H9 (cell line): ENCODE measurements around the gene HES4. TPM values are rescaled to one million over a fixed set of nuclear protein-coding genes. Genes with fewer than 3 reads are reported as not detected.

Source experiments
- DNase-seq: peaks from one replicate; pipeline ENCODE4 v3.0.0-alpha.2; 2017
- H2AFZ ChIP-seq: one replicate; pipeline ENCODE4 v1.6.1; 2013; ENCODE audit warnings: mild to moderate bottlenecking, low read length, control low read depth, moderate library complexity
- H2AK5ac ChIP-seq: 2 replicates; pipeline ENCODE4 v1.6.1; 2013; ENCODE audit warnings: low read length, control low read depth, mixed read lengths; ENCODE audit not compliant: insufficient read length
- H2BK120ac ChIP-seq: one replicate; pipeline ENCODE4 v1.6.1; 2013; ENCODE audit warnings: low read depth, mild to moderate bottlenecking, low read length, control low read depth, inconsistent platforms; ENCODE audit not compliant: poor library complexity, severe bottlenecking
- H2BK12ac ChIP-seq: 2 replicates; pipeline ENCODE4 v1.6.1; 2013; ENCODE audit warnings: low read length, control low read depth, mixed read lengths, low read depth; ENCODE audit not compliant: insufficient read length
- H2BK15ac ChIP-seq: 2 replicates; pipeline ENCODE4 v1.6.1; 2013; ENCODE audit warnings: low read depth, low read length, control low read depth
- H2BK20ac ChIP-seq: one replicate; pipeline ENCODE4 v1.6.1; 2013; ENCODE audit warnings: low read depth, mild to moderate bottlenecking, low read length, control low read depth, inconsistent platforms; ENCODE audit not compliant: poor library complexity, severe bottlenecking
- H2BK5ac ChIP-seq: 2 replicates; pipeline ENCODE4 v1.6.1; 2013; ENCODE audit warnings: low read length, control low read depth, mixed read lengths; ENCODE audit not compliant: insufficient read length
- H3K14ac ChIP-seq: 2 replicates; pipeline ENCODE4 v1.6.1; 2013; ENCODE audit warnings: low read length, control low read depth; ENCODE audit not compliant: insufficient read depth
- H3K18ac ChIP-seq: 2 replicates; pipeline ENCODE4 v1.6.1; 2013; ENCODE audit warnings: low read depth, mild to moderate bottlenecking, mixed read lengths, low read length, control low read depth; ENCODE audit not compliant: insufficient read length
- H3K23ac ChIP-seq: 2 replicates; pipeline ENCODE4 v1.6.1; 2013; ENCODE audit warnings: low read length, control low read depth, mixed read lengths, low read depth; ENCODE audit not compliant: insufficient read length
- H3K23me2 ChIP-seq: 2 replicates; pipeline ENCODE4 v1.6.1; 2013; ENCODE audit warnings: low read depth, mild to moderate bottlenecking, mixed read lengths, low read length, control low read depth; ENCODE audit not compliant: insufficient read length, poor library complexity, severe bottlenecking
- H3K27ac ChIP-seq: 2 replicates; pipeline ENCODE4 v1.5.1; 2013; ENCODE audit warnings: low read length, control low read depth, mixed read lengths, low read depth; ENCODE audit not compliant: insufficient read length
- H3K27me3 ChIP-seq: 2 replicates; pipeline ENCODE4 v1.6.1; 2013; ENCODE audit warnings: low read length, control low read depth, inconsistent platforms; ENCODE audit not compliant: insufficient read depth
- H3K4ac ChIP-seq: 2 replicates; pipeline ENCODE4 v1.6.1; 2013; ENCODE audit warnings: low read depth, mild to moderate bottlenecking, control low read depth, inconsistent platforms, low read length, moderate library complexity
- H3K4me1 ChIP-seq: 2 replicates; pipeline ENCODE4 v1.6.1; 2013; ENCODE audit warnings: low read length, control low read depth, inconsistent platforms; ENCODE audit not compliant: insufficient read depth
- H3K4me2 ChIP-seq: 2 replicates; pipeline ENCODE4 v1.6.1; 2013; ENCODE audit warnings: low read length, control low read depth, mixed read lengths; ENCODE audit not compliant: insufficient read length, insufficient read depth
- H3K56ac ChIP-seq: 2 replicates; pipeline ENCODE4 v1.6.1; 2013; ENCODE audit warnings: low read depth, mild to moderate bottlenecking, mixed read lengths, low read length, control low read depth; ENCODE audit not compliant: insufficient read length
- H3K79me1 ChIP-seq: 2 replicates; pipeline ENCODE4 v1.6.1; 2013; ENCODE audit warnings: low read depth, mild to moderate bottlenecking, moderate library complexity, low read length, control low read depth, inconsistent platforms; ENCODE audit not compliant: insufficient read depth, poor library complexity, severe bottlenecking
- H3K79me2 ChIP-seq: 2 replicates; pipeline ENCODE4 v1.6.1; 2013; ENCODE audit warnings: low read length, control low read depth, inconsistent platforms; ENCODE audit not compliant: insufficient read depth
- H3K9ac ChIP-seq: 2 replicates; pipeline ENCODE4 v1.6.1; 2013; ENCODE audit warnings: low read length, control low read depth, mixed read lengths; ENCODE audit not compliant: insufficient read length; ENCODE audit errors: extremely low read depth
- H3K9me3 ChIP-seq: one replicate; pipeline ENCODE4 v1.6.1; 2013; ENCODE audit warnings: low read depth, low read length, inconsistent platforms; ENCODE audit not compliant: control insufficient read depth
- H3T11ph ChIP-seq: one replicate; pipeline ENCODE4 v1.6.1; 2013; ENCODE audit warnings: mild to moderate bottlenecking, low read length, control low read depth, inconsistent platforms
- H4K20me1 ChIP-seq: one replicate; pipeline ENCODE4 v1.6.1; 2013; ENCODE audit not compliant: control insufficient read depth, insufficient read length, insufficient read depth
- H4K5ac ChIP-seq: 2 replicates; pipeline ENCODE4 v1.6.1; 2013; ENCODE audit warnings: low read depth, mild to moderate bottlenecking, mixed read lengths, low read length, control low read depth; ENCODE audit not compliant: insufficient read length
- H4K8ac ChIP-seq: replicated peaks from 2 replicates; pipeline ENCODE4 v1.6.1; 2013; ENCODE audit warnings: low read length, control low read depth, mixed read lengths, low read depth; ENCODE audit not compliant: insufficient read length
- H4K91ac ChIP-seq: 2 replicates; pipeline ENCODE4 v1.6.1; 2013; ENCODE audit warnings: low read depth, mild to moderate bottlenecking, moderate library complexity, mixed read lengths, low read length, control low read depth; ENCODE audit not compliant: insufficient read length
- H3K27ac Mint-ChIP-seq, 3 experiments: 2 replicates in 2 of 3; 3 replicates in 1 of 3; pipeline ENCODE4 v1.8.0; 2020 to 2021; ENCODE audit warnings: mixed read lengths in 3 of 3, mild to moderate bottlenecking in 1 of 3, moderate library complexity in 1 of 3
- H3K27me3 Mint-ChIP-seq: 2 replicates; pipeline ENCODE4 v1.8.0; 2021; ENCODE audit warnings: low read depth, mild to moderate bottlenecking, moderate library complexity, mixed read lengths
- H3K36me3 Mint-ChIP-seq, 3 experiments: 2 replicates in 2 of 3; 3 replicates in 1 of 3; pipeline ENCODE4 v1.8.0; 2020 to 2021; ENCODE audit warnings: low read depth in 3 of 3, mixed read lengths in 3 of 3; ENCODE audit not compliant: insufficient read depth in 1 of 3
- H3K4me1 Mint-ChIP-seq, 2 experiments: 2 replicates each; pipeline ENCODE4 v1.8.0; 2020; ENCODE audit warnings: mixed read lengths in 2 of 2
- H3K4me3 Mint-ChIP-seq, 2 experiments: 2 replicates in 1 of 2; 3 replicates in 1 of 2; pipeline ENCODE4 v1.8.0; 2020 to 2021; ENCODE audit warnings: mild to moderate bottlenecking in 2 of 2, mixed read lengths in 2 of 2, moderate library complexity in 1 of 2
- H3K9me3 Mint-ChIP-seq, 2 experiments: 2 replicates in 1 of 2; 3 replicates in 1 of 2; pipeline ENCODE4 v1.8.0; 2020; ENCODE audit warnings: mild to moderate bottlenecking in 2 of 2, mixed read lengths in 2 of 2, moderate library complexity in 1 of 2
- CTCF ChIP-seq: fragments of 200-600 bp; sonication (generic); conservative IDR thresholded peaks from 3 replicates; pipeline ENCODE4 v1.8.0; 2021; ENCODE audit warnings: antibody characterized with exemption, mild to moderate bottlenecking
- WGBS: extraction: QIAGEN DNeasy Blood & Tissue Kit; methylation state at CpG from one replicate; pipeline ENCODE4 v1.1.7; 2013; ENCODE audit warnings: missing lambda C conversion rate, low lambda C conversion rate, mixed read lengths; ENCODE audit not compliant: insufficient read length; ENCODE audit errors: extremely low coverage; 5-methylcytosine and 5-hydroxymethylcytosine counted together
- total RNA-seq: library from RNA; stranded (reverse); gene quantifications from 2 replicates; pipeline ENCODE4 v1.2.1, GENCODE V29; 2021

HES4 gene
- total RNA-seq, 1 experiment from 2014 or later, result 4.0 TPM

DNA sequence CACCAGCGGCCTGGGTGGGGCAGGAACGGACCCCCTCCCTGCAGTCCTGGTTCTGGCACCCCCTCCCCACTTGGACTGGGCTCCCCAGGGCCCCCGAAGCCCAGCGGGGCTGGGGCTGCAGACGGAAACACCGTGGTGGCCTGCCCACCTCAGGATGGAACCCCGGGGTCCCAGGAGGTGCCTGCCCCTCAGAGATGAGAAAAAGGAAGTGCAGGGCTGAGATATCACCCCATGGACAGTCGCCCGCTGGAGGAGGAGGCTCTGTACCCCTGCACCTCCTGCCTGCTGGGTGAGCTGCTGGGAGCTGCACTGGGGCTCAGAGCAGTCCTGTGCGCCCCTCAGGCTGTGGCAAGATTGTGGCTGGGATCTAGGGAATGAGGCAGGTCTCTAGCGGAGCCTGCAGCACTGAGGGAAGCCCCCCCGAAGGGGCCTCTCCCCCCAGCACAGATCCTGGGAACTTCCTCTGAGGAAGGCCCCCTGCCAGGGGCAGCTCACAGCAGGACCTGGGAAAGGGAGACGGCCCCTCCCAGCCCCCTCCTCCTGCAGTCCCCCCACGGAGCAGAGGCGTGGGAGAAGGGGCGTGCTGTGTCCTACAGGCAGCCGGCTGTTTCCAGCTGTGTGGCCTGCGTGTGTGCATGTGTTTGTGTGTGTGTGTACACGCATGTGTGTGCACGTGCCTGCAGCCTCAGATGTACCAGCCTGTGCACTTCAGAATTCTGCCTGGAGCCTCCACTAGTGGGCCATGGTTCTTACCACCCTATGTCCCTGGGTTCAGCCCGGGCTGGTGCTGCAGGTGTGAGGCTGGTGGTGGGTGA lies 26.9 kb upstream of the HES4 start:
- Histone ChIP-seq H4K91ac (no peak overlapping the region), H3K79me2 (no peaks in the 10 kb centered on the region), H3K4me1 (peaks cover 9% of the 10 kb centered on the region; the same call in 1 of the 2 replicates)

More for the DNA sequence above, 26.9 kb upstream of the HES4 start:
- Histone ChIP-seq H2BK120ac (no peak overlapping the region), H3K18ac (no peak overlapping the region), H2AK5ac (no peak overlapping the region), H3K4me2 (no peak overlapping the region), H3K23ac (no peak overlapping the region), H3K9ac (no peak overlapping the region), H3K79me1 (no peaks in the 10 kb centered on the region), H4K20me1 (peaks cover 3% of the 10 kb centered on the region), H3K23me2 (no peaks in the 10 kb centered on the region), H3K4ac (no peak overlapping the region), H2BK15ac (no peak overlapping the region), H3T11ph (no peak overlapping the region), H2BK20ac (no peak overlapping the region), H3K9me3 (no peaks in the 10 kb centered on the region), H4K5ac (no peak overlapping the region), H3K14ac (no peak overlapping the region; the same call in 1 of the 2 replicates), H3K27ac (no peak overlapping the region), H2BK5ac (no peak overlapping the region), H2BK12ac (no peak overlapping the region), H2AFZ (no peak overlapping the region), H4K8ac (no peak overlapping the region), H3K56ac (no peak overlapping the region), H3K27me3 (no peaks in the 10 kb centered on the region)
- Mint-ChIP-seq H3K9me3 (no peaks in the 10 kb centered on the region; a peak in 1 of 5 replicates), H3K27me3 (peaks cover 4% of the 10 kb centered on the region), H3K36me3 (peaks cover 3 to 23% (median 17%) of the 10 kb centered on the region in 3 experiments; a peak in 6 of 7 replicates), H3K4me3 (no peak overlapping the region), H3K27ac (no peak overlapping the region; a peak in 1 of 7 replicates), H3K4me1 (peaks cover 26 to 36% of the 10 kb centered on the region in 2 experiments)
- no peak for DNase-seq
- no peak for TF ChIP-seq CTCF
- no CpG with 5 or more reads among the region's 21 CpGs for WGBS
